GM12873 (cell line): ENCODE results near the gene C1orf210.

Experiments
- CTCF ChIP-seq: IDR thresholded peaks from 2 replicates; pipeline ENCODE4 v1.5.1; 2012; ENCODE audit warnings: low read depth, mild to moderate bottlenecking, moderate library complexity, low read length, control low read depth; ENCODE audit not compliant: insufficient read depth; ENCODE audit errors: missing control alignments

Gene C1orf210

GRCh38 chr1:43284065-43284464 is 1.3 kb downstream of the C1orf210 start:
- TF ChIP-seq CTCF = no peak

- no peak for TF ChIP-seq CTCF
Observed at GRCh38 chr1:43282220-43283195, 2.9 kb downstream of the C1orf210 start.

GRCh38 chr1:43280692-43281091 is 4.7 kb downstream of the C1orf210 start:
- TF ChIP-seq CTCF = no peak

GRCh38 chr1:43279666-43280065 is 5.7 kb downstream of the C1orf210 start:
- TF ChIP-seq CTCF = no peak

- TF ChIP-seq CTCF = no peak
Observed at GRCh38 chr1:43279161-43279560, 6.2 kb downstream of the C1orf210 start.

GRCh38 chr1:43277116-43277876 is 8.1 kb downstream of the C1orf210 start:
- no peak for TF ChIP-seq CTCF

GRCh38 chr1:43276673-43277072 is 8.7 kb downstream of the C1orf210 start:
- TF ChIP-seq CTCF = no peak
